GM12878 (cell line): ENCODE data around the gene ATP5PB. TPM values are rescaled to one million over a fixed set of nuclear protein-coding genes. Genes with fewer than 3 reads are reported as not detected.

Experiments
- ATAC-seq: fragments of 200-7000 bp; cut with Tn5 transposase; 3 replicates; pipeline ENCODE4 v1.9.1; 2020; ENCODE audit warnings: mild to moderate bottlenecking, moderate library complexity
- BruUV-seq: library from RNA; stranded (reverse); fragments of 400-500 nt; replicated peaks from 2 replicates; lab custom pipeline; 2021; lab: Mats Ljungman, UMichigan
- CTCF ChIA-PET: fragments of 300-600 bp; sonication (Branson Sonifier 250); formaldehyde crosslinking; extraction: SDS; loops from one replicate; lab custom pipeline; 2021; ENCODE audit warnings: inconsistent platforms; lab: Yijun Ruan, JAX
- POLR2A ChIA-PET: fragments of 350-600 bp; formaldehyde crosslinking; extraction: SDS; loops from one replicate; lab custom pipeline; 2021; ENCODE audit warnings: inconsistent platforms; lab: Charles Lee
- RAD21 ChIA-PET: fragments of 300-600 bp; sonication (Branson Sonifier 250); formaldehyde crosslinking; loops from one replicate; lab custom pipeline; 2023; ENCODE audit warnings: antibody characterized with exemption; ENCODE audit not compliant: unreplicated experiment; lab: Charles Lee
- SMC1A ChIA-PET: fragments of 300-600 bp; sonication (Branson Sonifier 250); formaldehyde crosslinking; loops from one replicate; lab custom pipeline; 2023; ENCODE audit not compliant: unreplicated experiment, uncharacterized antibody; lab: Charles Lee
- DNase-seq: peaks from one replicate; pipeline ENCODE4 v3.0.0-alpha.2; 2011; ENCODE audit warnings: low read depth, low spot score
- FAIRE-seq: peaks from 3 replicates; lab custom pipeline; 2011; peaks lifted over from hg19 to GRCh38; lab: Jason Lieb, UNC
- H2AFZ ChIP-seq: 2 replicates; pipeline ENCODE4 v1.6.0; 2011; ENCODE audit warnings: low read depth, low read length, control low read depth; ENCODE audit not compliant: control insufficient read depth
- H3K27ac ChIP-seq: 2 replicates; pipeline ENCODE4 v1.5.1; 2011; ENCODE audit warnings: control low read depth; ENCODE audit not compliant: control insufficient read depth, insufficient read depth
- H3K27me3 ChIP-seq, 2 experiments: replicated peaks in 1 of 2; 2 replicates each; pipeline versions ENCODE4 v1.6.0 to v1.6.1; 2011; ENCODE audit warnings: low read length in 1 of 2; ENCODE audit not compliant: control insufficient read depth in 2 of 2, insufficient read depth in 2 of 2
- H3K36me3 ChIP-seq, 2 experiments: 2 replicates each; pipeline ENCODE4 v1.5.1; 2011; ENCODE audit warnings: low read length in 1 of 2; ENCODE audit not compliant: control insufficient read depth in 2 of 2, insufficient read depth in 2 of 2
- H3K4me1 ChIP-seq: 2 replicates; pipeline ENCODE4 v1.6.1; 2011; ENCODE audit warnings: mild to moderate bottlenecking, low read length, moderate library complexity, mixed read lengths; ENCODE audit not compliant: control insufficient read depth, insufficient read depth
- H3K4me2 ChIP-seq: 2 replicates; pipeline ENCODE4 v1.6.0; 2011; ENCODE audit warnings: control low read depth; ENCODE audit not compliant: control insufficient read depth, insufficient read depth
- H3K4me3 ChIP-seq: fragments of 200-600 bp; sonication (generic); 2 replicates; pipeline ENCODE4 v1.5.1; 2016
- H3K79me2 ChIP-seq: 2 replicates; pipeline ENCODE4 v1.6.0; 2011; ENCODE audit warnings: low read length; ENCODE audit not compliant: control insufficient read depth, insufficient read depth
- H3K9ac ChIP-seq: 2 replicates; pipeline ENCODE4 v1.8.0; 2011; ENCODE audit warnings: low read length, control low read depth, mixed read lengths; ENCODE audit not compliant: control insufficient read depth, insufficient read depth
- H3K9me3 ChIP-seq: replicated peaks from 3 replicates; pipeline ENCODE4 v1.5.1; 2011; ENCODE audit warnings: mild to moderate bottlenecking, low read length; ENCODE audit not compliant: control insufficient read depth, insufficient read depth
- H4K20me1 ChIP-seq: 2 replicates; pipeline ENCODE4 v1.6.0; 2011; ENCODE audit not compliant: control insufficient read depth, insufficient read depth
- CEBPB ChIP-seq, 2 experiments: fragments of 150-350 bp in 1 of 2; IDR thresholded peaks; 2 replicates each; pipeline ENCODE4 v1.6.1; 2012 to 2014; ENCODE audit warnings: low read depth in 2 of 2, low read length in 2 of 2, borderline replicate concordance in 1 of 2, inconsistent platforms in 1 of 2
- CEBPZ ChIP-seq: fragments of 150-350 bp; IDR thresholded peaks from 2 replicates; pipeline ENCODE4 v1.6.1; 2016; ENCODE audit warnings: low read depth, low read length
- FOS ChIP-seq: IDR thresholded peaks from 3 replicates; pipeline ENCODE4 v1.6.1; 2011; ENCODE audit warnings: borderline replicate concordance; ENCODE audit not compliant: insufficient read length; ENCODE audit errors: extremely low read depth
- FOXM1 ChIP-seq: IDR thresholded peaks from 2 replicates; pipeline ENCODE4 v1.6.1; 2012; ENCODE audit warnings: low read depth, mild to moderate bottlenecking, inconsistent platforms, low read length, moderate library complexity
- HSF1 ChIP-seq: fragments of 150-350 bp; IDR thresholded peaks from 2 replicates; pipeline ENCODE4 v1.6.1; 2014; ENCODE audit warnings: mild to moderate bottlenecking, low read depth, low read length
- MTA2 ChIP-seq: fragments of 450-650 bp; IDR thresholded peaks from 2 replicates; pipeline ENCODE4 v1.6.1; 2016; ENCODE audit warnings: low read depth, mild to moderate bottlenecking, moderate library complexity
- MTA3 ChIP-seq: IDR thresholded peaks from 2 replicates; pipeline ENCODE4 v1.6.1; 2012; ENCODE audit warnings: low read length, inconsistent platforms, borderline replicate concordance
- MYB ChIP-seq: fragments of 150-350 bp; IDR thresholded peaks from 2 replicates; pipeline ENCODE4 v1.6.1; 2014; ENCODE audit warnings: mild to moderate bottlenecking, low read depth, low read length, borderline replicate concordance
- MYC ChIP-seq: IDR thresholded peaks from 2 replicates; pipeline ENCODE4 v1.6.1; 2011; ENCODE audit warnings: mild to moderate bottlenecking, low read length, moderate library complexity, inconsistent platforms; ENCODE audit not compliant: insufficient read depth, insufficient replicate concordance, insufficient read length, severe bottlenecking
- RUNX3 ChIP-seq: IDR thresholded peaks from 2 replicates; pipeline ENCODE4 v1.6.1; 2012; ENCODE audit warnings: low read length, inconsistent platforms
- SMAD1 ChIP-seq: fragments of 450-650 bp; IDR thresholded peaks from 2 replicates; pipeline ENCODE4 v1.6.1; 2018; ENCODE audit warnings: mild to moderate bottlenecking, low read depth; ENCODE audit not compliant: partially characterized antibody
- SMARCA5 ChIP-seq: fragments of 450-650 bp; IDR thresholded peaks from 2 replicates; pipeline ENCODE4 v1.6.1; 2017; ENCODE audit warnings: mild to moderate bottlenecking
- STAT3 ChIP-seq: IDR thresholded peaks from 2 replicates; pipeline ENCODE4 v1.6.1; 2011; ENCODE audit warnings: low read depth, low read length, improper control_type of control experiment
- ZNF384 ChIP-seq: IDR thresholded peaks from 2 replicates; pipeline ENCODE4 v1.6.1; 2012; ENCODE audit warnings: low read depth, mild to moderate bottlenecking, low read length, improper control_type of control experiment, borderline replicate concordance
- ZNF687 ChIP-seq: fragments of 450-650 bp; IDR thresholded peaks from 2 replicates; pipeline ENCODE4 v1.6.1; 2017; ENCODE audit warnings: mild to moderate bottlenecking, moderate library complexity
- ZZZ3 ChIP-seq: IDR thresholded peaks from 2 replicates; pipeline ENCODE4 v1.6.1; 2011; ENCODE audit warnings: low read depth; ENCODE audit not compliant: control insufficient read depth, insufficient read length
- WGBS: methylation state at CpG from one replicate; pipeline ENCODE4 v1.1.6; 2016; ENCODE audit warnings: low lambda C conversion rate; ENCODE audit not compliant: insufficient replicate concordance, insufficient coverage; ENCODE audit errors: missing lambda C conversion rate; 5-methylcytosine and 5-hydroxymethylcytosine counted together
- in situ Hi-C: fragments of 300-500 bp; cut with MboI; formaldehyde crosslinking; loops from 9 replicates; pipeline ENCODE4 v1.14.3; 2018; ENCODE audit warnings: mixed read lengths
- intact Hi-C: fragments of 100-400 bp; cut with micrococcal nuclease; formaldehyde crosslinking; loops from one replicate; pipeline ENCODE4 v1.14.2; 2022; ENCODE audit not compliant: unreplicated experiment
- polyA plus RNA-seq, 11 experiments: library from polyadenylated mRNA; depleted of rRNA in 4 of 11; unstranded in 6 of 11; stranded (reverse) in 5 of 11; fragments of >200 nt; fragmentation: Nextera tagmentation in 4 of 11; fragmentation: Illumina TruSeq in 1 of 11; extraction: Ambion mirVana in 4 of 11; extraction: Trizol in 1 of 11; gene quantifications; 1 replicate in 1 of 11; 2 replicates in 10 of 11; pipeline versions ENCODE4 v1.2.1 to v1.2.3, GENCODE V29; 2011 to 2016; ENCODE audit warnings: inconsistent platforms in 2 of 11, missing spikeins in 2 of 11, low read depth in 1 of 11
- total RNA-seq, 4 experiments: library from RNA; depleted of rRNA in 3 of 4; stranded (reverse); fragments of >200 nt in 3 of 4; fragmentation: Illumina TruSeq in 1 of 4; extraction: Trizol in 1 of 4; gene quantifications; 2 replicates each; pipeline versions ENCODE4 v1.2.1 to v1.2.3, GENCODE V29; 2013 to 2021

ATP5PB gene
- total and polyA plus RNA-seq, 10 of the 15 experiments (the other 5 are each of a cell fraction or from before 2014, with no cell fraction given), result 380 to 1,760 (median 677) TPM

GRCh38 chr1:111402083-111402482 lies 47.2 kb upstream of the ATP5PB start:
- in situ Hi-C loops, result no loop called here
- Histone ChIP-seq H3K4me2 (no peak overlapping the region), H3K9ac (no peak overlapping the region), H3K27ac (no peak overlapping the region), H3K4me3 (no peak overlapping the region), H3K36me3 (no peaks in the 10 kb centered on the region), H3K9me3 (no peaks in the 10 kb centered on the region), H2AFZ (no peak overlapping the region), H4K20me1 (no peaks in the 10 kb centered on the region), H3K4me1 (peaks cover 5% of the 10 kb centered on the region), H3K79me2 (no peaks in the 10 kb centered on the region), H3K27me3 (no peaks in the 10 kb centered on the region)
- ChIA-PET RAD21 (interaction anchor here (0.8 to 3.3 kb wide), 6 partner anchors 46 to 367 kb away, joined by 3 to 37 read pairs (median 4); no protein-coding TSS in a partner anchor), CTCF (interaction anchor here (0.5 to 8.1 kb wide), 11 partner anchors 9 to 797 kb away, joined by 3 to 117 read pairs (median 7); partner anchors contain the start of gene CHI3L2), SMC1A (interaction anchor here (0.7 to 1.8 kb wide), 7 partner anchors 16 to 298 kb away, joined by 3 to 5 read pairs (median 3); no protein-coding TSS in a partner anchor), POLR2A (no interaction called here)
- DNase-seq (no peak), FAIRE-seq (no peak), ATAC-seq (no peak)
- intact Hi-C loops, result loop anchor here (10.0 kb wide), 1 partner anchor 363 kb away; no protein-coding TSS in a partner anchor
- BruUV-seq, result no TSS peak
- WGBS, result 49% methylated on average over 5 of the region's 5 CpGs
- TF ChIP-seq STAT3, result no peak
- TF ChIP-seq HSF1, result no peak
- TF ChIP-seq ZNF687, result no peak
- TF ChIP-seq CEBPZ, result no peak
- TF ChIP-seq FOXM1, result no peak
- TF ChIP-seq MTA2, result no peak
- no peak for TF ChIP-seq ZZZ3
- TF ChIP-seq RUNX3, result no peak
- TF ChIP-seq MYC, result no peak
- no peak for TF ChIP-seq SMARCA5
- no peak for TF ChIP-seq ZNF384
- no peak for TF ChIP-seq MYB
- TF ChIP-seq FOS, result no peak
- TF ChIP-seq CEBPB (IDR thresholded peaks at IDR 0.05; ENCODE audit: borderline replicate concordance in 1 of 2, low read depth in 2 of 2, low read length in 2 of 2), result no peak
- no peak for TF ChIP-seq SMAD1
- TF ChIP-seq MTA3, result no peak
